K562 (cell line): ENCODE measurements around the gene PTRH2. TPM values are rescaled to one million over a fixed set of nuclear protein-coding genes. Genes with fewer than 3 reads are reported as not detected.

Experiments used
- ATAC-seq: fragments of 200-7000 bp; cut with Tn5 transposase; 3 replicates; pipeline ENCODE4 v1.9.1; 2020; ENCODE audit warnings: moderate library complexity
- BruUV-seq: library from RNA; stranded (reverse); fragments of 400-500 nt; replicated peaks from 2 replicates; lab custom pipeline; 2021; lab: Mats Ljungman, UMichigan
- CTCF ChIA-PET: fragments of 300-600 bp; formaldehyde crosslinking; extraction: SDS; loops from one replicate; lab custom pipeline; 2021; ENCODE audit warnings: low intra/inter-chr PET ratio; lab: Yijun Ruan, JAX
- POLR2A ChIA-PET: fragments of 300-600, 350-650 bp; sonication (Branson Sonifier 250); formaldehyde crosslinking; extraction: SDS; loops from one replicate; lab custom pipeline; 2021; ENCODE audit warnings: antibody characterized with exemption, inconsistent platforms; lab: Yijun Ruan, JAX
- DNase-seq, 4 experiments: peaks; one replicate each; pipeline versions ENCODE4 v3.0.0 to v3.0.0-alpha.2; 2011 to 2018; ENCODE audit warnings: low spot score in 3 of 4, mixed read lengths in 3 of 4; ENCODE audit errors: extremely low read depth in 1 of 4
- FAIRE-seq: peaks from 2 replicates; lab custom pipeline; 2011; peaks lifted over from hg19 to GRCh38; lab: Jason Lieb, UNC
- H2AFZ ChIP-seq: 2 replicates; pipeline ENCODE4 v1.6.0; 2011; ENCODE audit warnings: low read depth, low read length, control low read depth, inconsistent platforms
- H3K27ac ChIP-seq: fragments of 200-600 bp; 3 replicates; pipeline ENCODE4 v1.8.0; 2011; ENCODE audit warnings: low read depth, mild to moderate bottlenecking, control low read depth, inconsistent platforms, low read length, moderate library complexity, mixed read lengths; ENCODE audit errors: extremely low read depth
- H3K27me3 ChIP-seq, 2 experiments: fragments of 300-600 bp in 1 of 2; 2 replicates in 1 of 2; 3 replicates in 1 of 2; pipeline versions ENCODE4 v1.6.0 to v1.8.0; 2011; ENCODE audit warnings: inconsistent platforms in 2 of 2, low read length in 2 of 2, mild to moderate bottlenecking in 1 of 2, mixed read lengths in 1 of 2, moderate library complexity in 1 of 2; ENCODE audit not compliant: control insufficient read depth in 2 of 2, insufficient read depth in 2 of 2
- H3K36me3 ChIP-seq: fragments of 300-600 bp; 3 replicates; pipeline ENCODE4 v1.8.0; 2011; ENCODE audit warnings: mild to moderate bottlenecking, low read length, inconsistent platforms; ENCODE audit not compliant: control insufficient read depth, insufficient read depth
- H3K4me1 ChIP-seq, 2 experiments: fragments of 200-600 bp in 1 of 2; replicated peaks in 1 of 2; 2 replicates in 1 of 2; 3 replicates in 1 of 2; pipeline versions ENCODE4 v1.5.1 to v1.8.0; 2011; ENCODE audit warnings: inconsistent platforms in 2 of 2, low read length in 2 of 2, mild to moderate bottlenecking in 1 of 2, mixed read lengths in 1 of 2, moderate library complexity in 1 of 2; ENCODE audit not compliant: control insufficient read depth in 2 of 2, insufficient read depth in 2 of 2
- H3K4me2 ChIP-seq: 2 replicates; pipeline ENCODE4 v1.6.1; 2011; ENCODE audit warnings: low read length, control low read depth, inconsistent platforms, mixed read lengths; ENCODE audit not compliant: insufficient read depth
- H3K4me3 ChIP-seq: fragments of 200-600 bp; sonication (generic), shearing (Covaris generic); 2 replicates; pipeline ENCODE4 v1.5.1; 2016; ENCODE audit warnings: control low read depth, inconsistent platforms
- H3K79me2 ChIP-seq: fragments of 200-600 bp; 3 replicates; pipeline ENCODE4 v1.8.0; 2011; ENCODE audit warnings: low read length, inconsistent platforms; ENCODE audit not compliant: control insufficient read depth, insufficient read depth
- H3K9ac ChIP-seq, 2 experiments: 2 replicates each; pipeline versions ENCODE4 v1.6.0 to v1.6.1; 2011; ENCODE audit warnings: low read depth in 2 of 2, low read length in 2 of 2, control low read depth in 1 of 2, inconsistent platforms in 1 of 2, mild to moderate bottlenecking in 1 of 2, mixed read lengths in 1 of 2; ENCODE audit not compliant: insufficient read depth in 1 of 2
- H3K9me1 ChIP-seq: one replicate; pipeline ENCODE4 v1.6.0; 2011; ENCODE audit warnings: inconsistent platforms, mild to moderate bottlenecking, low read length, moderate library complexity; ENCODE audit not compliant: control insufficient read depth, insufficient read depth
- H3K9me3 ChIP-seq: replicated peaks from 2 replicates; pipeline ENCODE4 v1.5.1; 2011; ENCODE audit warnings: low read depth, low read length, inconsistent platforms; ENCODE audit not compliant: control insufficient read depth, insufficient read depth
- H4K20me1 ChIP-seq: replicated peaks from 2 replicates; pipeline ENCODE4 v1.6.1; 2011; ENCODE audit warnings: low read length, inconsistent platforms, mixed read lengths; ENCODE audit not compliant: control insufficient read depth, insufficient read depth
- C11orf30 ChIP-seq: fragments of 450-650 bp; IDR thresholded peaks from 2 replicates; pipeline ENCODE4 v1.6.1; 2016; ENCODE audit warnings: low read depth, mild to moderate bottlenecking
- KDM1A ChIP-seq, 2 experiments: fragments of 450-650 bp; IDR thresholded peaks; 2 replicates each; pipeline ENCODE4 v1.6.1; 2016; ENCODE audit warnings: mild to moderate bottlenecking in 2 of 2
- MAFF ChIP-seq: IDR thresholded peaks from 2 replicates; pipeline ENCODE4 v1.6.1; 2012; ENCODE audit warnings: low read length, improper control_type of control experiment
- MAFG ChIP-seq: fragments of 450-650 bp; conservative IDR thresholded peaks from 2 replicates; pipeline ENCODE4 v1.6.1; 2016; ENCODE audit warnings: missing genetic modification characterization, missing compliant biosample characterization
- MAFK ChIP-seq: IDR thresholded peaks from 2 replicates; pipeline ENCODE4 v1.6.1; 2011; ENCODE audit warnings: low read length, improper control_type of control experiment
- NR3C1 ChIP-seq: sonication (generic); formaldehyde crosslinking; IDR thresholded peaks from 2 replicates; pipeline ENCODE4 v1.8.1; 2022; ENCODE audit warnings: missing genetic modification reagents
- PCBP2 ChIP-seq: fragments of 200-400 bp; formaldehyde crosslinking; IDR thresholded peaks from 2 replicates; pipeline ENCODE4 v1.6.1; 2018; ENCODE audit warnings: low read length, low read depth, mild to moderate bottlenecking, moderate library complexity; ENCODE audit not compliant: poor library complexity, severe bottlenecking
- SMAD3 ChIP-seq: fragments of 450-650 bp; formaldehyde crosslinking; conservative IDR thresholded peaks from 2 replicates; pipeline ENCODE4 v1.4.0; 2020; ENCODE audit warnings: mild to moderate bottlenecking
- STAT5B ChIP-seq: fragments of 250-450 bp; sonication (Bioruptor Pico); IDR thresholded peaks from 2 replicates; pipeline ENCODE4 v1.8.0; 2021; ENCODE audit warnings: mild to moderate bottlenecking, inconsistent platforms
- ZFPM2 ChIP-seq: fragments of 250-450 bp; sonication (Bioruptor Pico); IDR thresholded peaks from 2 replicates; pipeline ENCODE4 v1.5.1; 2022; ENCODE audit warnings: mild to moderate bottlenecking
- ZNF316 ChIP-seq: fragments of 450-650 bp; IDR thresholded peaks from 2 replicates; pipeline ENCODE4 v1.6.1; 2016
- ZNF324 ChIP-seq: fragments of 250-450 bp; sonication (Bioruptor Pico); IDR thresholded peaks from 2 replicates; pipeline ENCODE4 v1.4.0; 2020; ENCODE audit warnings: mild to moderate bottlenecking
- WGBS: fragments of 100-300 bp; shearing (Covaris generic); methylation state at CpG from one replicate; pipeline ENCODE4 v1.1.6; 2016; ENCODE audit warnings: low coverage, mixed read lengths; ENCODE audit not compliant: insufficient coverage; ENCODE audit errors: missing lambda C conversion rate; 5-methylcytosine and 5-hydroxymethylcytosine counted together
- in situ Hi-C: fragments of 300-500 bp; cut with MboI; formaldehyde crosslinking; loops from 4 replicates; pipeline ENCODE4 v1.15.0; 2018; ENCODE audit warnings: inconsistent platforms, mixed read lengths
- intact Hi-C: fragments of 100-400 bp; cut with micrococcal nuclease; formaldehyde crosslinking; loops from 2 replicates; pipeline ENCODE4 v1.14.2; 2022
- polyA plus RNA-seq, 8 experiments: library from polyadenylated mRNA; depleted of rRNA in 4 of 8; stranded (reverse) in 5 of 8; unstranded in 3 of 8; fragments of >200 nt; fragmentation: Nextera tagmentation in 2 of 8; fragmentation: Illumina TruSeq in 1 of 8; extraction: Ambion mirVana in 2 of 8; extraction: Trizol in 1 of 8; gene quantifications; 2 replicates each; pipeline versions ENCODE4 v1.2.1 to v1.2.3, GENCODE V29; 2011 to 2014; ENCODE audit warnings: inconsistent platforms in 1 of 8, missing spikeins in 1 of 8
- total RNA-seq, 7 experiments: library from RNA; depleted of rRNA in 6 of 7; stranded (reverse); fragments of >200 nt in 6 of 7; fragmentation: Illumina TruSeq in 2 of 7; extraction: Trizol in 2 of 7; gene quantifications; 2 replicates each; pipeline versions ENCODE4 v1.2.1 to v1.2.3, GENCODE V29; 2011 to 2021; ENCODE audit warnings: low replicate concordance in 1 of 7
- TF ChIP-seq, protein P1 (sequence below): sonication (generic); formaldehyde crosslinking; IDR thresholded peaks from 2 replicates; pipeline ENCODE4 v1.5.0; 2020; ENCODE audit warnings: missing genetic modification reagents
- TF ChIP-seq, protein P2 (sequence below): fragments of 250-450 bp; sonication (Bioruptor Pico); IDR thresholded peaks from 2 replicates; pipeline ENCODE4 v1.5.0; 2021; ENCODE audit warnings: mild to moderate bottlenecking, moderate library complexity

Gene PTRH2
- total and polyA plus RNA-seq, 9 of the 15 experiments (the other 6 are each of a cell fraction or from before 2014, with no cell fraction given) = 53.1 to 210 (median 126) TPM

DNA sequence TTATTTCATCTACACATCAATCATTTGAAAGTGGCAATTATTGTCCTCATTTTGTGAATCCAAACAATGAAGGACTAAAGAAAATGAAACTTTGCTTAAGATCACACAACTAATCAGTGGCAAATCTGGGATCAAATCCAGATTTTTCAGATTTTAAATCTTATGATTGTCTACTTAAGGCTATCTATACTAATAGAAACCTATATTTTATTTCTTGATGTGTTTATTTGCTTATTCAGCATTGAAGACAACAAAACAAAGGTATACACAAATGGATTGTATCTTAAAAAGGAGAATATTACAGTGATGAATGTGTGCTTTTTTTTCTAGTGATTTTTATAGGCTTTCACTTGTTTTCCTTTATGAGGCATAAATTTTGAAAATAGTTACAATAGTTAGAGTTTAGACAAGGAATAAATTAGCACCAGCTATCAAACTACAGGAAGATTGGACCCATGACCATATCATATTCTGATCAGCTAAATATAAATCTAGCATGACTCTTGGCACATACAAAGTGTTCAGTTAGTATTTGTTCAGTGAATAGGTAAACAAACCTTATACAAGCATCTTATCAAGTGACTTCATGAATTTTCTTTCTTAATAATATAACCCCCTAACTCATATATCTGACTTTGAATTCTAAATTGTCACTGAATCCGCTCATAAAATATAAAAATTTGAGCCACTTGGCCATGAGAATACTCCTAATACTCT is 20.7 kb upstream of the PTRH2 start:
- BruUV-seq = no TSS peak
- in situ Hi-C loops (no loop called here), intact Hi-C loops (no loop called here)
- Histone ChIP-seq H3K4me3 (no peak overlapping the region), H3K27ac (peak overlapping the region; percentile 37; the same call in 1 of the 3 replicates), H3K4me2 (no peak overlapping the region), H3K27me3 (no peaks in the 10 kb centered on the region), H3K4me1 (peaks cover 8 to 13% of the 10 kb centered on the region in 2 experiments; a peak in 3 of 5 replicates), H3K9ac (no peak overlapping the region), H3K79me2 (peaks cover 75% of the 10 kb centered on the region), H2AFZ (no peak overlapping the region), H3K36me3 (peaks cover 13% of the 10 kb centered on the region), H4K20me1 (no peaks in the 10 kb centered on the region), H3K9me1 (no peaks in the 10 kb centered on the region), H3K9me3 (no peaks in the 10 kb centered on the region)
- POLR2A ChIA-PET = interaction anchor here (0.6 to 4.4 kb wide), 3 partner anchors 9 to 20 kb away, joined by 3 to 10 read pairs (median 3); partner anchors contain the start of genes PTRH2 and VMP1
- no peak for ATAC-seq
- CTCF ChIA-PET = interaction anchor here (0.7 kb wide), 1 partner anchor 38 kb away, joined by 3 read pairs; no protein-coding TSS in a partner anchor
- WGBS = 100% methylated on average over 1 of the region's 1 CpG
- no peak for FAIRE-seq
- DNase-seq = no peak
- TF ChIP-seq STAT5B (CRISPR knock-in tag) (no peak), PCBP2 (no peak), KDM1A (IDR thresholded peaks at IDR 0.05) (peak; percentile 82 to 89), SMAD3 (CRISPR knock-in tag) (no peak), MAFG (tag) (peak; percentile 56), MAFF (peak; percentile 21; the same call in 1 of the 2 replicates), ZFPM2 (CRISPR knock-in tag) (no peak), MAFK (peak; percentile 29; the same call in 1 of the 2 replicates), C11orf30 (peak; percentile 83), NR3C1 (CRISPR knock-in tag) (no peak), ZNF324 (no peak), ZNF316 (peak; percentile 89)
- TF ChIP-seq, protein P1, sequence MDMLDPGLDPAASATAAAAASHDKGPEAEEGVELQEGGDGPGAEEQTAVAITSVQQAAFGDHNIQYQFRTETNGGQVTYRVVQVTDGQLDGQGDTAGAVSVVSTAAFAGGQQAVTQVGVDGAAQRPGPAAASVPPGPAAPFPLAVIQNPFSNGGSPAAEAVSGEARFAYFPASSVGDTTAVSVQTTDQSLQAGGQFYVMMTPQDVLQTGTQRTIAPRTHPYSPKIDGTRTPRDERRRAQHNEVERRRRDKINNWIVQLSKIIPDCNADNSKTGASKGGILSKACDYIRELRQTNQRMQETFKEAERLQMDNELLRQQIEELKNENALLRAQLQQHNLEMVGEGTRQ (CRISPR knock-in tag) = no peak
- TF ChIP-seq, protein P2, sequence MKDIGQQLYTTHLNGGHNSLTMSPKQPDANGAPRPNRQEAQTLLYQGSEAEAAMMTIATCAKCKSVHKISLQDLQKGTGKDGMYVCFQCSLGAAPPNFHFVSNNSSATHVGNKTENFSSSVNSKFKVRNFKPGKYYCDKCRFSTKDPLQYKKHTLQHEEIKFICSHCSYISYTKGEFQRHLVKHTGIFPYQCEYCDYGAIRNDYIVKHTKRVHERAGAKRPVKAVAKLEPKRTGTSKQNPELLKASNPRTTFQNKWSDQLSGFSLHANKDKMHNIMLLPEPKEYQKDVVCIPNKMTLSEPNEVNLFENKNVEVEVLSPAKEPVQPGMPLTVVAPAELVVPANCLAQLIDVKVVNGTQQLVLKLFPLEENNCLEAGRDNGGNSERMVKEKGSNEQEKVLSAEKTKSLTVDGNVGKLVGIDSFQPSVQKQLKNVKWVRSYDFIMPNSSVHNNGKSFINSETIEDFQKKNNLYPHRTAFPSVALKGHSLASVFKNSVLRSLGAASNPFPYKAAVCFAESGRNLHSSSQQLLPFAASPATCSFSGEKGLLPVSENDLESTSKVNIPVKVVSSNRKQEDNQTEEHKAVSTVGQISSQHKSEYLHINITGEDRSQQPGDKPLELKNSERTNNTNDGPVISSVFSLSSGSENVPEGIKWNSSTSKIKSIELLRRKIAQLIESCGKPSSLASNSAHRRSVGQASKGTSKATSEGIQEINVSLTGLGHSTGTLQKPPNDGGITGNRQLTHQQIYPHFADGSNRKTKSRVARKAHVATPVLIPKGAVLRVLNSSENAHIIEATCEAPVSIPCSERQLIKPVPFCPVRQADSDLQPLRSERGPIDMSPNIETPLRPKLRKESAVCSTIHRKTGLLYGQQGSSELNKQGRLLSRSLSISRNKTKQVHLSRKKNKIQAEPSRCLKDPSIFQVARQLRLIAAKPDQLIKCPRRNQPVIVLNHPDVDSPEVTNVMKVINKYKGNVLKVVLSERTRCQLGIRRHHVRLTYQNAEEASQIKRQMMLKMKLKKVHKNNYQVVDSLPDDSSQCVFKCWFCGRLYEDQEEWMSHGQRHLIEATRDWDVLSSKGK (CRISPR knock-in tag) = no peak
